ENCODE data around the gene KCNAB1. TPM values are rescaled to one million over a fixed set of nuclear protein-coding genes. Genes with fewer than 3 reads are reported as not detected.

The KCNAB1 gene
- total and polyA plus RNA-seq, 2 donors (not counting 1 experiment from before 2014, with no cell fraction given) = not detected

DNA sequence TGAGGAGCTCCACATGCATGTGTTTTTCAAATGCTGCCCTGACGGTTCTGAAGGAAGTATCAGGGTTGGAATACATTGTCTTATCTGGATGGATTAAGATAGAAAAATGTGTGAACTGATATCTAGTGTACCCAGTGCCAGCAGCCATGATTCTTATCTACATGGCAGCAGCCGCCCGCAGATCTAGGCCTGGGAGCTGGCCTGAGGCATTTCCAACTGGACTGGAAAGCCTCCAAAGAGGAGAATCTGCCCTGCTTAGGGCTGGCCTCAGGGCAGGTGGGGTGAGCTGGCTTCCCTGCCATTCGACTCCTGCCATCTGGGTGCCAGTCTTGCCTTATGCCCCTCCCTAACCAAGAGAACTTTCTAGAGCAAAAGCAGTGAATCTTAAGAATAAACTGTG is 308.7 kb downstream of the KCNAB1 start:
- WGBS (ENCODE audit: insufficient coverage) = 100% methylated on average over 2 of the region's 4 CpGs
- Histone ChIP-seq H3K36me3 (replicated peaks in 1 of 2; ENCODE audit: control extremely low read depth in 1 of 2, control insufficient read depth in 1 of 2, extremely low read depth in 1 of 2, insufficient read depth in 2 of 2, low read length in 1 of 2) (no peaks in the 10 kb centered on the region), H3K27ac (ENCODE audit: low read length in 2 of 2) (no peak overlapping the region), H3K27me3 (replicated peaks in 1 of 4; ENCODE audit: control extremely low read depth in 1 of 4, control insufficient read depth in 3 of 4, insufficient read depth in 4 of 4, low read length in 3 of 4) (peaks cover 0 to 11% (median 2%) of the 10 kb centered on the region in 4 experiments), H3K4me3 (ENCODE audit: control extremely low read depth in 1 of 5, extremely low read depth in 1 of 5, insufficient read depth in 1 of 5, low read depth in 2 of 5, low read length in 4 of 5) (no peak overlapping the region), H3K9me3 (ENCODE audit: control extremely low read depth in 1 of 3, control insufficient read depth in 2 of 3, insufficient read depth in 1 of 3, low read length in 2 of 3) (no peaks in the 10 kb centered on the region), H3K4me2 (replicated peaks; ENCODE audit: low read depth, low read length, poor library complexity, severe bottlenecking) (no peak overlapping the region), H3K9ac (ENCODE audit: low read length) (no peak overlapping the region), H4K20me1 (ENCODE audit: control insufficient read depth, insufficient read depth, low read length, poor library complexity, severe bottlenecking) (no peaks in the 10 kb centered on the region), H3K4me1 (ENCODE audit: control insufficient read depth in 2 of 2, insufficient read depth in 2 of 2, low read length in 2 of 2) (no peaks in the 10 kb centered on the region), H3K79me2 (ENCODE audit: control insufficient read depth, insufficient read depth, low read length) (no peaks in the 10 kb centered on the region), H2AFZ (ENCODE audit: insufficient read depth, low read depth, low read length, poor library complexity, severe bottlenecking) (no peak overlapping the region)
- intact Hi-C loops (cut with micrococcal nuclease) = no loop called here
- peaks cover 19% of the 10 kb centered on the region for H3K27me3 Mint-ChIP-seq
- H3K4me3 Mint-ChIP-seq = no peak overlapping the region
- ATAC-seq (ENCODE audit: low read depth) = no peak
- H3K27ac Mint-ChIP-seq = no peak overlapping the region
- H3K4me1 Mint-ChIP-seq = no peaks in the 10 kb centered on the region
- TF ChIP-seq, protein P1, sequence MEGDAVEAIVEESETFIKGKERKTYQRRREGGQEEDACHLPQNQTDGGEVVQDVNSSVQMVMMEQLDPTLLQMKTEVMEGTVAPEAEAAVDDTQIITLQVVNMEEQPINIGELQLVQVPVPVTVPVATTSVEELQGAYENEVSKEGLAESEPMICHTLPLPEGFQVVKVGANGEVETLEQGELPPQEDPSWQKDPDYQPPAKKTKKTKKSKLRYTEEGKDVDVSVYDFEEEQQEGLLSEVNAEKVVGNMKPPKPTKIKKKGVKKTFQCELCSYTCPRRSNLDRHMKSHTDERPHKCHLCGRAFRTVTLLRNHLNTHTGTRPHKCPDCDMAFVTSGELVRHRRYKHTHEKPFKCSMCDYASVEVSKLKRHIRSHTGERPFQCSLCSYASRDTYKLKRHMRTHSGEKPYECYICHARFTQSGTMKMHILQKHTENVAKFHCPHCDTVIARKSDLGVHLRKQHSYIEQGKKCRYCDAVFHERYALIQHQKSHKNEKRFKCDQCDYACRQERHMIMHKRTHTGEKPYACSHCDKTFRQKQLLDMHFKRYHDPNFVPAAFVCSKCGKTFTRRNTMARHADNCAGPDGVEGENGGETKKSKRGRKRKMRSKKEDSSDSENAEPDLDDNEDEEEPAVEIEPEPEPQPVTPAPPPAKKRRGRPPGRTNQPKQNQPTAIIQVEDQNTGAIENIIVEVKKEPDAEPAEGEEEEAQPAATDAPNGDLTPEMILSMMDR (IDR thresholded peaks at IDR 0.05) = no peak
- no peak for TF ChIP-seq EZH2 (IDR thresholded peaks at IDR 0.05; ENCODE audit: borderline replicate concordance, insufficient read depth, low read depth, low read length, poor library complexity, severe bottlenecking)
- DNase-seq = no peak
- H3K9me3 Mint-ChIP-seq (ENCODE audit: insufficient read depth) = no peaks in the 10 kb centered on the region
- CTCF ChIA-PET = no interaction called here
- POLR2A ChIA-PET = no interaction called here

DNA sequence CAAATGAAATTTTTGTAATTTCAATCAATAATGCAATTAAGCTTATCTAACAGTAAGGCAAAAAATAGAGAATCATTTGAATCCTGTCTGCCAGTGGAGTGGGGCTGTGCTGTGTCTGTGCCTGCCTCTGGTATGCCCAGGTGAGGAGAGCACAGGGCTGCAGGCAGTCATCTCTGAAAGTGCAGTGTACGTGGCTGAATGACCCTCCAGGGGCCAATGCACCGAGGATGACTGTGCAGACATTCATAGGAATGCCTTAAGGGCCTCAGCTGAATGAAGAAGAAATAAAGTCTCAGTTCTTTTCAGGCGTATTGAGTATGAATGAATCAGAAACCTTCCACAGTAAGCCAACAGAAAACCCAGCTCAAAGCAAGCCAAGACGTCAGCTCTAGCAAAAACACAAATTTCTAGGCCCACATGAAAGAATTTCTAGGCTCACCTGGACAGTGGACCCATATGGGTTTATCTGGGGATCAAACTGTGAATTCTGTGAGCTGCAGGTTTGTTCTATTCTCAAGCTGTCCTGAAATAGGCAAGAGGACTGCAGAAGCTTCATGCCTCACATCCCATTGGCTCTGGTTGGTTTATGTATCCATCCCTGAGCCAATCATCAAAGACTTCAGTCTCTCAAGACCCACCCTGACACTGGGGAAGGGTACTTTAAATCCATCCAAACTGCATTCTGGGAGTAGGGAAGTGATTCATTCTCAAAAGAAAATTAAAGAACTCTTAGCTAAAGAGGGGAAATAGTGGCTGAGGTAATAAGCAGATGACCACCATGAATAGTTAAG is 311.2 kb downstream of the KCNAB1 start:
- CTCF ChIA-PET = interaction anchor here (1.6 kb wide), 1 partner anchor 18 kb away, joined by 4 read pairs; no protein-coding TSS in a partner anchor
- no peak overlapping the region for H3K27ac Mint-ChIP-seq

More for the DNA sequence above, 311.2 kb downstream of the KCNAB1 start:
- H3K4me3 ChIP-seq (ENCODE audit: control extremely low read depth in 1 of 5, extremely low read depth in 1 of 5, insufficient read depth in 1 of 5, low read depth in 2 of 5, low read length in 4 of 5) = no peak overlapping the region
- no peak overlapping the region for H2AFZ ChIP-seq (ENCODE audit: insufficient read depth, low read depth, low read length, poor library complexity, severe bottlenecking)
- H3K79me2 ChIP-seq (ENCODE audit: control insufficient read depth, insufficient read depth, low read length) = no peaks in the 10 kb centered on the region
- no peak for DNase-seq
- H3K9me3 Mint-ChIP-seq (ENCODE audit: insufficient read depth) = no peaks in the 10 kb centered on the region
- H3K9ac ChIP-seq (ENCODE audit: low read length) = no peak overlapping the region
- H3K27ac ChIP-seq (ENCODE audit: low read length in 2 of 2) = no peak overlapping the region
- no peak overlapping the region for H3K4me2 ChIP-seq (replicated peaks; ENCODE audit: low read depth, low read length, poor library complexity, severe bottlenecking)
- no peaks in the 10 kb centered on the region for H3K4me1 Mint-ChIP-seq
- no peaks in the 10 kb centered on the region for H3K9me3 ChIP-seq (ENCODE audit: control extremely low read depth in 1 of 3, control insufficient read depth in 2 of 3, insufficient read depth in 1 of 3, low read length in 2 of 3)
- no peaks in the 10 kb centered on the region for H3K36me3 ChIP-seq (replicated peaks in 1 of 2; ENCODE audit: control extremely low read depth in 1 of 2, control insufficient read depth in 1 of 2, extremely low read depth in 1 of 2, insufficient read depth in 2 of 2, low read length in 1 of 2)
- no peak for TF ChIP-seq EZH2 (IDR thresholded peaks at IDR 0.05; ENCODE audit: borderline replicate concordance, insufficient read depth, low read depth, low read length, poor library complexity, severe bottlenecking)
- TF ChIP-seq, protein P1 (IDR thresholded peaks at IDR 0.05) = no peak
- WGBS (ENCODE audit: insufficient coverage) = 71% methylated on average over 2 of the region's 4 CpGs
- ATAC-seq (ENCODE audit: low read depth) = no peak
- H4K20me1 ChIP-seq (ENCODE audit: control insufficient read depth, insufficient read depth, low read length, poor library complexity, severe bottlenecking) = no peaks in the 10 kb centered on the region
- no peak overlapping the region for H3K4me3 Mint-ChIP-seq
- H3K27me3 Mint-ChIP-seq = peaks cover 24% of the 10 kb centered on the region
- intact Hi-C loops (cut with micrococcal nuclease) = no loop called here
- H3K27me3 ChIP-seq (replicated peaks in 1 of 4; ENCODE audit: control extremely low read depth in 1 of 4, control insufficient read depth in 3 of 4, insufficient read depth in 4 of 4, low read length in 3 of 4) = peaks cover 0 to 11% (median 2%) of the 10 kb centered on the region in 4 experiments
- POLR2A ChIA-PET = no interaction called here
- H3K4me1 ChIP-seq (ENCODE audit: control insufficient read depth in 2 of 2, insufficient read depth in 2 of 2, low read length in 2 of 2) = no peaks in the 10 kb centered on the region

Data from B cell (primary cell).